Keratinocyte (primary cell): ENCODE data around the gene GATA5. TPM values are rescaled to one million over a fixed set of nuclear protein-coding genes. Genes with fewer than 3 reads are reported as not detected.

Source experiments
- DNase-seq: peaks from one replicate; pipeline ENCODE4 v3.0.0-alpha.2; 2011; ENCODE audit warnings: low read depth, missing footprints, low spot score
- FAIRE-seq: peaks from 2 replicates; lab custom pipeline; 2011; peaks lifted over from hg19 to GRCh38; lab: Jason Lieb, UNC
- H2AFZ ChIP-seq: 2 replicates; pipeline ENCODE4 v1.6.0; 2012; ENCODE audit warnings: low read length, control low read depth, inconsistent platforms; ENCODE audit not compliant: control insufficient read depth
- H3K27ac ChIP-seq: 2 replicates; pipeline ENCODE4 v1.5.1; 2011; ENCODE audit warnings: low read length; ENCODE audit not compliant: control insufficient read depth, insufficient read depth
- H3K27me3 ChIP-seq: 3 replicates; pipeline ENCODE4 v1.6.0; 2011; ENCODE audit warnings: low read length; ENCODE audit not compliant: control insufficient read depth, insufficient read depth; ENCODE audit errors: extremely low read depth
- H3K36me3 ChIP-seq, 2 experiments: 2 replicates in 1 of 2; 3 replicates in 1 of 2; pipeline ENCODE4 v1.5.1; 2011; ENCODE audit warnings: low read length in 2 of 2, mild to moderate bottlenecking in 1 of 2; ENCODE audit not compliant: control insufficient read depth in 2 of 2, insufficient read depth in 2 of 2; ENCODE audit errors: extremely low read depth in 1 of 2
- H3K4me1 ChIP-seq: 3 replicates; pipeline ENCODE4 v1.5.1; 2011; ENCODE audit warnings: low read length; ENCODE audit not compliant: control insufficient read depth, insufficient read depth; ENCODE audit errors: extremely low read depth
- H3K4me2 ChIP-seq: 3 replicates; pipeline ENCODE4 v1.6.0; 2011; ENCODE audit warnings: low read depth, low read length; ENCODE audit not compliant: control insufficient read depth, insufficient read depth; ENCODE audit errors: extremely low read depth
- H3K4me3 ChIP-seq, 3 experiments: fragments of 200-600 bp in 1 of 3; sonication (generic) in 1 of 3; 2 replicates in 2 of 3; 3 replicates in 1 of 3; pipeline ENCODE4 v1.5.1; 2011 to 2016; ENCODE audit warnings: low read length in 3 of 3, mild to moderate bottlenecking in 3 of 3, control low read depth in 2 of 3, inconsistent platforms in 1 of 3, low read depth in 1 of 3, mixed read lengths in 1 of 3, mixed run types in 1 of 3, moderate library complexity in 1 of 3; ENCODE audit not compliant: control insufficient read depth in 2 of 3, insufficient read depth in 2 of 3; ENCODE audit errors: extremely low read depth in 1 of 3
- H3K79me2 ChIP-seq: 2 replicates; pipeline ENCODE4 v1.6.0; 2012; ENCODE audit warnings: low read length; ENCODE audit not compliant: control insufficient read depth, insufficient read depth
- H3K9ac ChIP-seq: 3 replicates; pipeline ENCODE4 v1.6.0; 2011; ENCODE audit warnings: low read length; ENCODE audit not compliant: control insufficient read depth, insufficient read depth; ENCODE audit errors: extremely low read depth
- H3K9me1 ChIP-seq: 3 replicates; pipeline ENCODE4 v1.6.0; 2011; ENCODE audit warnings: low read length; ENCODE audit not compliant: control insufficient read depth, insufficient read depth; ENCODE audit errors: extremely low read depth
- H3K9me3 ChIP-seq: 2 replicates; pipeline ENCODE4 v1.5.1; 2012; ENCODE audit warnings: low read depth, low read length; ENCODE audit not compliant: control insufficient read depth
- H4K20me1 ChIP-seq: 3 replicates; pipeline ENCODE4 v1.6.0; 2011; ENCODE audit warnings: low read length; ENCODE audit not compliant: control insufficient read depth, insufficient read depth; ENCODE audit errors: extremely low read depth
- CTCF ChIP-seq, 3 experiments: IDR thresholded peaks in 1 of 3; conservative IDR thresholded peaks in 1 of 3; optimal IDR thresholded peaks in 1 of 3; 2 replicates in 2 of 3; 3 replicates in 1 of 3; pipeline versions ENCODE3 to v1.5.1; 2011; ENCODE audit warnings: low read length in 3 of 3, mild to moderate bottlenecking in 3 of 3, moderate library complexity in 2 of 3, control low read depth in 1 of 3, inconsistent platforms in 1 of 3; ENCODE audit not compliant: insufficient read depth in 2 of 3; ENCODE audit errors: extremely low read depth in 1 of 3
- EZH2 ChIP-seq: IDR thresholded peaks from one replicate; pipeline ENCODE4 v1.6.1; 2012; ENCODE audit warnings: inconsistent platforms, mild to moderate bottlenecking, low read length, moderate library complexity
- dilution Hi-C: fragments of 300-500 bp; cut with MboI; formaldehyde crosslinking; loops from one replicate; pipeline ENCODE4 v1.7.0; 2020; ENCODE audit warnings: low sequenced_read_pairs; ENCODE audit not compliant: extremely low pct_ligation_motif_present
- polyA plus RNA-seq, 5 experiments: library from polyadenylated mRNA; depleted of rRNA in 3 of 5; stranded (reverse) in 3 of 5; stranded (forward) in 1 of 5; unstranded in 1 of 5; fragments of >200 nt; gene quantifications; 1 replicate in 1 of 5; 2 replicates in 3 of 5; 3 replicates in 1 of 5; pipeline versions ENCODE4 v1.2.1 to v1.2.3, GENCODE V29; 2011 to 2012; ENCODE audit warnings: missing spikeins in 2 of 5, low read depth in 1 of 5, low replicate concordance in 1 of 5

The GATA5 gene
- polyA plus RNA-seq, 1 donor (not counting 4 experiments of a cell fraction or from before 2014, with no cell fraction given): not detected

- no peak for FAIRE-seq
- no peaks in the 10 kb centered on the region for H3K79me2 ChIP-seq
- no peaks in the 10 kb centered on the region for H3K9me1 ChIP-seq
- TF ChIP-seq EZH2 (no peak), CTCF (optimal IDR thresholded peaks at IDR 0.05 in 1 of 3, IDR thresholded peaks at IDR 0.05 in 1 of 3, conservative IDR thresholded peaks at IDR 0.05 in 1 of 3; ENCODE audit: extremely low read depth in 1 of 3, insufficient read depth in 2 of 3, low read length in 3 of 3) (no peak)
- no peak overlapping the region for H2AFZ ChIP-seq
- H3K9ac ChIP-seq: no peak overlapping the region
- H3K27me3 ChIP-seq: peaks cover 80% of the 10 kb centered on the region
- no peak for DNase-seq
- no peaks in the 10 kb centered on the region for H3K9me3 ChIP-seq
- no peaks in the 10 kb centered on the region for H3K36me3 ChIP-seq
- no peak overlapping the region for H3K4me2 ChIP-seq
- dilution Hi-C loops: no loop called here
- H3K4me3 ChIP-seq: no peak overlapping the region
- no peak overlapping the region for H3K27ac ChIP-seq
- H3K4me1 ChIP-seq: no peaks in the 10 kb centered on the region
- peaks cover 3% of the 10 kb centered on the region for H4K20me1 ChIP-seq
Observed at GRCh38 chr20:62482974-62483373, 7.2 kb upstream of the GATA5 start.

DNA sequence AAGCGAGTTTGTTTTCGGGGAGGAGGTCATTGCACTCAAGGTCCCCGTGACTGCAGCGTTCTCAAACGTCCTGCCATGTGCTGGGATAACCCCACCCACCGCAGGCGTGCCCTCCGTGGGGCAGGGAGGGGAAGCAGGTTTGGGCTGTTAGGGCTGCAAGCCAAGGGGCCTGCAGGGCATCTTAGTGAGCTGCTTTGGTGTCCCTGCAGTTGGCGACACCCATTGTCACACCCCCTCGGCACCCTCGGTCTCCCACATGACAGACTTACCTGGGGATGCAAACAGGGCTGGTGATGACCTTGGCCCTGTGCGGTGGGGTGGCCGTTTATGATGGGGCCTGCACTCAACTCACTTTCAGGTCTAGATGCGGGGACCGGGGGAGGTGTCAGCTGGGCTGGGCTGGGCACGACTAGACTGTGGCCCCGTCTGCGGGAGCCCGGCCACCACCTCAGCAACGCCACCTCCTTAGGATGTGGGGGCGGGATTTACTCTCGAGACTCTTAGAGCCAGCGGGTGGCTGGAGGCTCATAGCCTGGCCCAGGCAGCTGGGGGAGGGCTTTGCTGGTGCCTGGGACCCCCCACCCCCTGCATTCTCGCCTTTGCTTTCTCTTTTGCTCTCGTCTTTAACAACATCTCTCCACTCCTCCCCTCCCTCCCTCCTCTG, 6.5 kb upstream of the GATA5 start:
- TF ChIP-seq CTCF (optimal IDR thresholded peaks at IDR 0.05 in 1 of 3, IDR thresholded peaks at IDR 0.05 in 1 of 3, conservative IDR thresholded peaks at IDR 0.05 in 1 of 3; ENCODE audit: extremely low read depth in 1 of 3, insufficient read depth in 2 of 3, low read length in 3 of 3) (no peak), EZH2 (peak; percentile 19)
- dilution Hi-C loops: no loop called here
- no peaks in the 10 kb centered on the region for H3K9me1 ChIP-seq
- no peak overlapping the region for H3K4me3 ChIP-seq
- peaks cover 3% of the 10 kb centered on the region for H4K20me1 ChIP-seq
- peak overlapping the region; percentile 1 for H3K4me2 ChIP-seq
- H3K27ac ChIP-seq: no peak overlapping the region
- FAIRE-seq (no peak), DNase-seq (no peak)
- no peaks in the 10 kb centered on the region for H3K79me2 ChIP-seq
- peaks cover 81% of the 10 kb centered on the region for H3K27me3 ChIP-seq
- no peak overlapping the region for H3K9ac ChIP-seq
- H2AFZ ChIP-seq: no peak overlapping the region
- H3K9me3 ChIP-seq: no peaks in the 10 kb centered on the region
- H3K4me1 ChIP-seq: no peaks in the 10 kb centered on the region
- H3K36me3 ChIP-seq: no peaks in the 10 kb centered on the region
